ENCODE measurements around the gene CYB5R4.

DNA sequence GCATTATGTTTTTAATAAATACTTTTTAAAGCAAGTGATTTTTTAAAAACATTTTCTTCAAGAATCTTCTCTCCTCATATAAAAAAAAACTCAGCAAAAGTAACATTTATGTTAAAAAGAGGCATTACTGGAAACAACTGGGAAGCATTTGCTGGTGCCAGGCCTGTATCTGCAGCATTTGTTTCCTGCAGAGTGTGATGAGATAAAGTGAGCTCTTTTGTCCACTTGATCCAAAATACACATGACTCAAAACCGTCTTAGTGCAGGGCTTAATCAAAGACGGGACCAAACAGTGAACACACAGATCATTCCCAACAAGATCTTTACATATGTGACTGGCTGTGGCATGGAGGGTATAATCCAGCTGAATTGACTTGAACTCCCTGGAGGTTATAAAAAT is 34.7 kb upstream of the CYB5R4 start:
- TF ChIP-seq, protein P1, sequence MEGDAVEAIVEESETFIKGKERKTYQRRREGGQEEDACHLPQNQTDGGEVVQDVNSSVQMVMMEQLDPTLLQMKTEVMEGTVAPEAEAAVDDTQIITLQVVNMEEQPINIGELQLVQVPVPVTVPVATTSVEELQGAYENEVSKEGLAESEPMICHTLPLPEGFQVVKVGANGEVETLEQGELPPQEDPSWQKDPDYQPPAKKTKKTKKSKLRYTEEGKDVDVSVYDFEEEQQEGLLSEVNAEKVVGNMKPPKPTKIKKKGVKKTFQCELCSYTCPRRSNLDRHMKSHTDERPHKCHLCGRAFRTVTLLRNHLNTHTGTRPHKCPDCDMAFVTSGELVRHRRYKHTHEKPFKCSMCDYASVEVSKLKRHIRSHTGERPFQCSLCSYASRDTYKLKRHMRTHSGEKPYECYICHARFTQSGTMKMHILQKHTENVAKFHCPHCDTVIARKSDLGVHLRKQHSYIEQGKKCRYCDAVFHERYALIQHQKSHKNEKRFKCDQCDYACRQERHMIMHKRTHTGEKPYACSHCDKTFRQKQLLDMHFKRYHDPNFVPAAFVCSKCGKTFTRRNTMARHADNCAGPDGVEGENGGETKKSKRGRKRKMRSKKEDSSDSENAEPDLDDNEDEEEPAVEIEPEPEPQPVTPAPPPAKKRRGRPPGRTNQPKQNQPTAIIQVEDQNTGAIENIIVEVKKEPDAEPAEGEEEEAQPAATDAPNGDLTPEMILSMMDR (IDR thresholded peaks at IDR 0.05), result no peak
- TF ChIP-seq POLR2A (IDR thresholded peaks at IDR 0.05), result no peak
